Keratinocyte (primary cell): ENCODE measurements around the gene RGS18. TPM values are rescaled to one million over a fixed set of nuclear protein-coding genes. Genes with fewer than 3 reads are reported as not detected.

Experiments used
- DNase-seq: peaks from one replicate; pipeline ENCODE4 v3.0.0-alpha.2; 2011; ENCODE audit warnings: low read depth, missing footprints, low spot score
- FAIRE-seq: peaks from 2 replicates; lab custom pipeline; 2011; peaks lifted over from hg19 to GRCh38; lab: Jason Lieb, UNC
- H2AFZ ChIP-seq: 2 replicates; pipeline ENCODE4 v1.6.0; 2012; ENCODE audit warnings: low read length, control low read depth, inconsistent platforms; ENCODE audit not compliant: control insufficient read depth
- H3K27ac ChIP-seq: 2 replicates; pipeline ENCODE4 v1.5.1; 2011; ENCODE audit warnings: low read length; ENCODE audit not compliant: control insufficient read depth, insufficient read depth
- H3K27me3 ChIP-seq: 3 replicates; pipeline ENCODE4 v1.6.0; 2011; ENCODE audit warnings: low read length; ENCODE audit not compliant: control insufficient read depth, insufficient read depth; ENCODE audit errors: extremely low read depth
- H3K36me3 ChIP-seq, 2 experiments: 2 replicates in 1 of 2; 3 replicates in 1 of 2; pipeline ENCODE4 v1.5.1; 2011; ENCODE audit warnings: low read length in 2 of 2, mild to moderate bottlenecking in 1 of 2; ENCODE audit not compliant: control insufficient read depth in 2 of 2, insufficient read depth in 2 of 2; ENCODE audit errors: extremely low read depth in 1 of 2
- H3K4me1 ChIP-seq: 3 replicates; pipeline ENCODE4 v1.5.1; 2011; ENCODE audit warnings: low read length; ENCODE audit not compliant: control insufficient read depth, insufficient read depth; ENCODE audit errors: extremely low read depth
- H3K4me2 ChIP-seq: 3 replicates; pipeline ENCODE4 v1.6.0; 2011; ENCODE audit warnings: low read depth, low read length; ENCODE audit not compliant: control insufficient read depth, insufficient read depth; ENCODE audit errors: extremely low read depth
- H3K4me3 ChIP-seq, 3 experiments: fragments of 200-600 bp in 1 of 3; sonication (generic) in 1 of 3; 2 replicates in 2 of 3; 3 replicates in 1 of 3; pipeline ENCODE4 v1.5.1; 2011 to 2016; ENCODE audit warnings: low read length in 3 of 3, mild to moderate bottlenecking in 3 of 3, control low read depth in 2 of 3, inconsistent platforms in 1 of 3, low read depth in 1 of 3, mixed read lengths in 1 of 3, mixed run types in 1 of 3, moderate library complexity in 1 of 3; ENCODE audit not compliant: control insufficient read depth in 2 of 3, insufficient read depth in 2 of 3; ENCODE audit errors: extremely low read depth in 1 of 3
- H3K79me2 ChIP-seq: 2 replicates; pipeline ENCODE4 v1.6.0; 2012; ENCODE audit warnings: low read length; ENCODE audit not compliant: control insufficient read depth, insufficient read depth
- H3K9ac ChIP-seq: 3 replicates; pipeline ENCODE4 v1.6.0; 2011; ENCODE audit warnings: low read length; ENCODE audit not compliant: control insufficient read depth, insufficient read depth; ENCODE audit errors: extremely low read depth
- H3K9me1 ChIP-seq: 3 replicates; pipeline ENCODE4 v1.6.0; 2011; ENCODE audit warnings: low read length; ENCODE audit not compliant: control insufficient read depth, insufficient read depth; ENCODE audit errors: extremely low read depth
- H3K9me3 ChIP-seq: 2 replicates; pipeline ENCODE4 v1.5.1; 2012; ENCODE audit warnings: low read depth, low read length; ENCODE audit not compliant: control insufficient read depth
- H4K20me1 ChIP-seq: 3 replicates; pipeline ENCODE4 v1.6.0; 2011; ENCODE audit warnings: low read length; ENCODE audit not compliant: control insufficient read depth, insufficient read depth; ENCODE audit errors: extremely low read depth
- CTCF ChIP-seq, 3 experiments: IDR thresholded peaks in 1 of 3; conservative IDR thresholded peaks in 1 of 3; optimal IDR thresholded peaks in 1 of 3; 2 replicates in 2 of 3; 3 replicates in 1 of 3; pipeline versions ENCODE3 to v1.5.1; 2011; ENCODE audit warnings: low read length in 3 of 3, mild to moderate bottlenecking in 3 of 3, moderate library complexity in 2 of 3, control low read depth in 1 of 3, inconsistent platforms in 1 of 3; ENCODE audit not compliant: insufficient read depth in 2 of 3; ENCODE audit errors: extremely low read depth in 1 of 3
- EZH2 ChIP-seq: IDR thresholded peaks from one replicate; pipeline ENCODE4 v1.6.1; 2012; ENCODE audit warnings: inconsistent platforms, mild to moderate bottlenecking, low read length, moderate library complexity
- dilution Hi-C: fragments of 300-500 bp; cut with MboI; formaldehyde crosslinking; loops from one replicate; pipeline ENCODE4 v1.7.0; 2020; ENCODE audit warnings: low sequenced_read_pairs; ENCODE audit not compliant: extremely low pct_ligation_motif_present
- polyA plus RNA-seq, 5 experiments: library from polyadenylated mRNA; depleted of rRNA in 3 of 5; stranded (reverse) in 3 of 5; stranded (forward) in 1 of 5; unstranded in 1 of 5; fragments of >200 nt; gene quantifications; 1 replicate in 1 of 5; 2 replicates in 3 of 5; 3 replicates in 1 of 5; pipeline versions ENCODE4 v1.2.1 to v1.2.3, GENCODE V29; 2011 to 2012; ENCODE audit warnings: missing spikeins in 2 of 5, low read depth in 1 of 5, low replicate concordance in 1 of 5

RGS18 gene
- polyA plus RNA-seq, 1 donor (not counting 4 experiments of a cell fraction or from before 2014, with no cell fraction given), result 1.6 TPM

- H3K4me2 ChIP-seq, result no peak overlapping the region
- no peak overlapping the region for H3K9ac ChIP-seq
- no peaks in the 10 kb centered on the region for H3K9me1 ChIP-seq
- H3K36me3 ChIP-seq, result no peaks in the 10 kb centered on the region
- dilution Hi-C loops, result no loop called here
- no peaks in the 10 kb centered on the region for H3K27me3 ChIP-seq
- no peak for TF ChIP-seq CTCF (optimal IDR thresholded peaks at IDR 0.05 in 1 of 3, IDR thresholded peaks at IDR 0.05 in 1 of 3, conservative IDR thresholded peaks at IDR 0.05 in 1 of 3; ENCODE audit: extremely low read depth in 1 of 3, insufficient read depth in 2 of 3, low read length in 3 of 3)
- no peak for TF ChIP-seq EZH2
- no peak overlapping the region for H2AFZ ChIP-seq
- no peak overlapping the region for H3K27ac ChIP-seq
- H3K79me2 ChIP-seq, result no peaks in the 10 kb centered on the region
- H4K20me1 ChIP-seq, result no peaks in the 10 kb centered on the region
- H3K9me3 ChIP-seq, result no peaks in the 10 kb centered on the region
- FAIRE-seq, result no peak
- no peak overlapping the region for H3K4me3 ChIP-seq
- no peaks in the 10 kb centered on the region for H3K4me1 ChIP-seq
- no peak for DNase-seq
Measured at GRCh38 chr1:192186197-192186596, 27.9 kb downstream of the RGS18 start.

- no peak for FAIRE-seq
- Histone ChIP-seq H3K9me1 (no peaks in the 10 kb centered on the region), H3K27me3 (no peaks in the 10 kb centered on the region), H2AFZ (no peak overlapping the region), H3K9me3 (no peaks in the 10 kb centered on the region), H3K4me2 (no peak overlapping the region), H3K4me3 (no peak overlapping the region), H3K4me1 (no peaks in the 10 kb centered on the region), H3K9ac (no peak overlapping the region), H4K20me1 (no peaks in the 10 kb centered on the region), H3K27ac (no peak overlapping the region), H3K79me2 (no peaks in the 10 kb centered on the region), H3K36me3 (no peaks in the 10 kb centered on the region)
- dilution Hi-C loops, result no loop called here
- DNase-seq, result no peak
- TF ChIP-seq CTCF (optimal IDR thresholded peaks at IDR 0.05 in 1 of 3, IDR thresholded peaks at IDR 0.05 in 1 of 3, conservative IDR thresholded peaks at IDR 0.05 in 1 of 3; ENCODE audit: extremely low read depth in 1 of 3, insufficient read depth in 2 of 3, low read length in 3 of 3), result no peak
Measured at GRCh38 chr1:192190066-192190465, 31.8 kb downstream of the RGS18 start.
